CD4-positive, alpha-beta T cell treated with Interleukin-21 for 1 hour (primary cell): ENCODE data around the gene NAV3.

ENCODE experiments used
- DNase-seq: peaks from one replicate; pipeline ENCODE4 v3.0.0-alpha.2; 2020

The NAV3 gene

GRCh38 chr12:77938301-77938700, 107.6 kb downstream of the NAV3 start:
- no peak for DNase-seq

- DNase-seq, result no peak
Observed at GRCh38 chr12:77940011-77940423, 109.3 kb downstream of the NAV3 start.

GRCh38 chr12:77940567-77940966, 109.9 kb downstream of the NAV3 start:
- DNase-seq, result no peak

GRCh38 chr12:77941401-77941800, 110.7 kb downstream of the NAV3 start:
- no peak for DNase-seq

GRCh38 chr12:77943466-77943865, 112.8 kb downstream of the NAV3 start:
- DNase-seq, result no peak

GRCh38 chr12:77946541-77947061, 115.9 kb downstream of the NAV3 start:
- DNase-seq, result no peak

GRCh38 chr12:77947330-77947729, 116.6 kb downstream of the NAV3 start:
- DNase-seq, result no peak

GRCh38 chr12:77947746-77948145, 117.1 kb downstream of the NAV3 start:
- no peak for DNase-seq

GRCh38 chr12:77949943-77950342, 119.2 kb downstream of the NAV3 start:
- DNase-seq, result no peak

GRCh38 chr12:77953528-77954205, 123.0 kb downstream of the NAV3 start:
- no peak for DNase-seq

GRCh38 chr12:77954206-77954555, 123.5 kb downstream of the NAV3 start:
- DNase-seq, result no peak

GRCh38 chr12:77957062-77957461, 126.4 kb downstream of the NAV3 start:
- no peak for DNase-seq

GRCh38 chr12:77963576-77964178, 133.0 kb downstream of the NAV3 start:
- DNase-seq, result no peak

- DNase-seq, result no peak
Observed at GRCh38 chr12:77965790-77966189, 135.1 kb downstream of the NAV3 start.

GRCh38 chr12:77968021-77968420, 137.3 kb downstream of the NAV3 start:
- no peak for DNase-seq

- DNase-seq, result no peak
Observed at GRCh38 chr12:77968571-77968970, 137.9 kb downstream of the NAV3 start.

- DNase-seq, result no peak
Observed at GRCh38 chr12:77973579-77973978, 142.9 kb downstream of the NAV3 start.

- no peak for DNase-seq
Observed at GRCh38 chr12:77974645-77975044, 144.0 kb downstream of the NAV3 start.

- no peak for DNase-seq
Observed at GRCh38 chr12:77979597-77980250, 149.0 kb downstream of the NAV3 start.

- DNase-seq, result no peak
Observed at GRCh38 chr12:77980782-77981181, 150.1 kb downstream of the NAV3 start.

- no peak for DNase-seq
Observed at GRCh38 chr12:77983859-77984258, 153.2 kb downstream of the NAV3 start.

GRCh38 chr12:77992760-77993159, 162.1 kb downstream of the NAV3 start:
- no peak for DNase-seq

GRCh38 chr12:77993658-77994057, 163.0 kb downstream of the NAV3 start:
- DNase-seq, result no peak
